ENCODE results near the gene TMEM53.

The TMEM53 gene

GRCh38 chr1:44603718-44604117 is 70.6 kb downstream of the TMEM53 start:
- no peak for DNase-seq (ENCODE audit: low read depth in 2 of 2)

All from fibroblast of skin of left biceps (primary cell).